HCT116 (cell line): Measurements from ENCODE around the gene PTPRF. TPM values are rescaled to one million over a fixed set of nuclear protein-coding genes. Genes with fewer than 3 reads are reported as not detected.

Experiments used
- ATAC-seq: fragments of 200-7000 bp; cut with Tn5 transposase; 2 replicates; pipeline ENCODE4 v1.9.1; 2020; ENCODE audit warnings: mild to moderate bottlenecking, moderate library complexity
- BruUV-seq: library from RNA; stranded (reverse); fragments of 400-500 nt; replicated peaks from 2 replicates; lab custom pipeline; 2021; lab: Mats Ljungman, UMichigan
- CTCF ChIA-PET: fragments of 300-600 bp; sonication (Branson Sonifier 250); formaldehyde crosslinking; loops from one replicate; lab custom pipeline; 2021; ENCODE audit warnings: antibody characterized with exemption; lab: Charles Lee
- POLR2A ChIA-PET: fragments of 300-600, 350-600 bp; sonication (Branson Sonifier 250); formaldehyde crosslinking; loops from one replicate; lab custom pipeline; 2021; ENCODE audit warnings: antibody characterized with exemption; lab: Charles Lee
- RAD21 ChIA-PET, 2 experiments: fragments of 300-600 bp; sonication (Branson Sonifier 250); formaldehyde crosslinking; loops; one replicate each; lab custom pipeline; 2023; ENCODE audit warnings: low total read pairs in 2 of 2; ENCODE audit not compliant: uncharacterized antibody in 2 of 2, unreplicated experiment in 2 of 2, low non-redundant PET in 1 of 2; lab: Charles Lee
- DNase-seq: peaks from one replicate; pipeline ENCODE4 v3.0.0-alpha.2; 2010; ENCODE audit warnings: low read depth, low spot score
- H2AFZ ChIP-seq: fragments of 200-600 bp; shearing (Covaris generic), sonication (generic); 2 replicates; pipeline ENCODE4 v1.6.1; 2017; ENCODE audit warnings: low read depth, mixed run types, mixed read lengths, antibody characterized with exemption, low read length; ENCODE audit not compliant: poor library complexity, severe bottlenecking
- H3K27ac ChIP-seq: 2 replicates; pipeline ENCODE4 v1.5.1; 2012; ENCODE audit warnings: low read depth, low read length
- H3K27me3 ChIP-seq: fragments of 200-600 bp; sonication (generic); 2 replicates; pipeline ENCODE4 v1.6.1; 2016; ENCODE audit warnings: mixed run types, low read length, mixed read lengths; ENCODE audit not compliant: insufficient read depth
- H3K36me3 ChIP-seq, 2 experiments: fragments of 200-500 bp in 1 of 2; fragments of 200-600 bp in 1 of 2; sonication (Bioruptor generic) in 1 of 2; sonication (generic) in 1 of 2; 2 replicates each; pipeline versions ENCODE4 v1.5.1 to v1.6.1; 2014 to 2016; ENCODE audit warnings: low read length in 2 of 2, inconsistent platforms in 1 of 2, mixed read lengths in 1 of 2, mixed run types in 1 of 2; ENCODE audit not compliant: insufficient read depth in 2 of 2, control insufficient read depth in 1 of 2
- H3K4me1 ChIP-seq, 2 experiments: fragments of 200-600 bp in 1 of 2; sonication (generic) in 1 of 2; 2 replicates each; pipeline versions ENCODE4 v1.5.1 to v1.6.1; 2012 to 2017; ENCODE audit warnings: low read length in 2 of 2, inconsistent platforms in 1 of 2, mild to moderate bottlenecking in 1 of 2, mixed read lengths in 1 of 2, mixed run types in 1 of 2, moderate library complexity in 1 of 2; ENCODE audit not compliant: insufficient read depth in 2 of 2, control insufficient read depth in 1 of 2
- H3K4me2 ChIP-seq: fragments of 200-600 bp; sonication (generic); 2 replicates; pipeline ENCODE4 v1.6.1; 2017; ENCODE audit warnings: mixed run types, low read length, mixed read lengths
- H3K4me3 ChIP-seq, 2 experiments: fragments of 200-600 bp in 1 of 2; sonication (generic) in 1 of 2; replicated peaks in 1 of 2; 2 replicates each; pipeline ENCODE4 v1.5.1; 2011 to 2016; ENCODE audit warnings: low read length in 2 of 2, control low read depth in 1 of 2, low read depth in 1 of 2, mild to moderate bottlenecking in 1 of 2, mixed read lengths in 1 of 2, mixed run types in 1 of 2
- H3K79me2 ChIP-seq: fragments of 200-600 bp; sonication (generic); 2 replicates; pipeline ENCODE4 v1.6.1; 2017; ENCODE audit warnings: mild to moderate bottlenecking, mixed run types, low read length, moderate library complexity, mixed read lengths; ENCODE audit not compliant: insufficient read depth
- H3K9ac ChIP-seq: fragments of 200-600 bp; sonication (generic); 2 replicates; pipeline ENCODE4 v1.6.1; 2016; ENCODE audit warnings: low read length, mixed read lengths
- H3K9me2 ChIP-seq: fragments of 200-600 bp; sonication (generic), shearing (Covaris generic); 2 replicates; pipeline ENCODE4 v1.6.1; 2017; ENCODE audit warnings: mixed run types, mild to moderate bottlenecking, moderate library complexity; ENCODE audit not compliant: insufficient read depth
- H3K9me3 ChIP-seq, 2 experiments: fragments of 200-500 bp in 1 of 2; fragments of 200-600 bp in 1 of 2; sonication (Bioruptor generic) in 1 of 2; sonication (generic) in 1 of 2; 2 replicates each; pipeline ENCODE4 v1.6.1; 2014 to 2017; ENCODE audit warnings: low read length in 2 of 2, mixed read lengths in 2 of 2, inconsistent platforms in 1 of 2, low read depth in 1 of 2, mild to moderate bottlenecking in 1 of 2, mixed run types in 1 of 2, moderate library complexity in 1 of 2; ENCODE audit not compliant: control insufficient read depth in 1 of 2, insufficient read depth in 1 of 2
- H4K20me1 ChIP-seq: fragments of 200-600 bp; sonication (generic), shearing (Covaris generic); 2 replicates; pipeline ENCODE4 v1.6.1; 2017; ENCODE audit warnings: mixed run types, mild to moderate bottlenecking, moderate library complexity; ENCODE audit not compliant: insufficient read depth
- CBX3 ChIP-seq: IDR thresholded peaks from 2 replicates; pipeline ENCODE4 v1.6.1; 2012; ENCODE audit warnings: low read depth
- EGR1 ChIP-seq: IDR thresholded peaks from 2 replicates; pipeline ENCODE4 v1.6.1; 2012; ENCODE audit warnings: low read depth
- ELF1 ChIP-seq: IDR thresholded peaks from 2 replicates; pipeline ENCODE4 v1.6.1; 2012; ENCODE audit warnings: low read depth, borderline replicate concordance
- EZH2phosphoT487 ChIP-seq: fragments of 200-600 bp; IDR thresholded peaks from 2 replicates; pipeline ENCODE4 v1.6.1; 2018; ENCODE audit warnings: antibody characterized with exemption, borderline replicate concordance
- FOSL1 ChIP-seq: IDR thresholded peaks from 2 replicates; pipeline ENCODE4 v1.6.1; 2012; ENCODE audit warnings: low read depth
- JUND ChIP-seq: IDR thresholded peaks from 2 replicates; pipeline ENCODE4 v1.6.1; 2012
- POLR2A ChIP-seq: IDR thresholded peaks from 2 replicates; pipeline ENCODE4 v1.7.0; 2011; ENCODE audit warnings: borderline replicate concordance; ENCODE audit not compliant: insufficient read depth, insufficient read length; ENCODE audit errors: extremely low read depth
- RAD21 ChIP-seq: IDR thresholded peaks from 2 replicates; pipeline ENCODE4 v1.6.1; 2012; ENCODE audit warnings: low read depth, mild to moderate bottlenecking
- SIN3A ChIP-seq: IDR thresholded peaks from 2 replicates; pipeline ENCODE4 v1.6.1; 2012; ENCODE audit warnings: low read depth
- SP1 ChIP-seq: IDR thresholded peaks from 2 replicates; pipeline ENCODE4 v1.6.1; 2012; ENCODE audit warnings: low read depth
- SRF ChIP-seq: IDR thresholded peaks from 2 replicates; pipeline ENCODE4 v1.6.1; 2012; ENCODE audit warnings: low read depth
- TCF7L2 ChIP-seq: IDR thresholded peaks from 2 replicates; pipeline ENCODE4 v1.7.0; 2011; ENCODE audit warnings: borderline replicate concordance, inconsistent platforms; ENCODE audit not compliant: insufficient read depth, insufficient read length; ENCODE audit errors: extremely low read depth
- YY1 ChIP-seq: IDR thresholded peaks from 2 replicates; pipeline ENCODE4 v1.6.1; 2011; ENCODE audit warnings: low read length, low read depth, moderate library complexity, mild to moderate bottlenecking; ENCODE audit not compliant: insufficient replicate concordance; ENCODE audit errors: extremely low read depth
- ZFX ChIP-seq: fragments of 450-650 bp; IDR thresholded peaks from 2 replicates; pipeline ENCODE4 v1.6.1; 2017
- ZNF274 ChIP-seq: fragments of 200-500 bp; sonication (Bioruptor generic); IDR thresholded peaks from 2 replicates; pipeline ENCODE4 v1.6.1; 2014; ENCODE audit warnings: mild to moderate bottlenecking, low read depth, low read length, inconsistent platforms
- intact Hi-C: fragments of 100-400 bp; cut with micrococcal nuclease; formaldehyde crosslinking; loops from 2 replicates; pipeline ENCODE4 v1.10.0; 2022
- total RNA-seq: library from RNA; stranded (reverse); gene quantifications from one replicate; pipeline ENCODE4 v1.2.1, GENCODE V29; 2021; ENCODE audit not compliant: unreplicated experiment
- TF ChIP-seq, protein P1 (sequence below): IDR thresholded peaks from 2 replicates; pipeline ENCODE4 v1.6.1; 2012
- TF ChIP-seq, protein P2 (sequence below), 3 experiments: fragments of 200-600 bp in 1 of 3; sonication (generic) in 1 of 3; IDR thresholded peaks in 2 of 3; conservative IDR thresholded peaks in 1 of 3; 2 replicates each; pipeline ENCODE4 v1.5.1; 2012 to 2017; ENCODE audit warnings: low read depth in 2 of 3, low read length in 2 of 3, antibody characterized with exemption in 1 of 3, borderline replicate concordance in 1 of 3, control low read depth in 1 of 3, mild to moderate bottlenecking in 1 of 3, mixed read lengths in 1 of 3, mixed run types in 1 of 3, moderate library complexity in 1 of 3; ENCODE audit not compliant: insufficient read depth in 1 of 3
- TF ChIP-seq, protein P3 (sequence below): IDR thresholded peaks from 2 replicates; pipeline ENCODE4 v1.6.1; 2012; ENCODE audit warnings: low read depth

Gene PTPRF
- total RNA-seq, 1 experiment from 2014 or later = 224 TPM

DNA sequence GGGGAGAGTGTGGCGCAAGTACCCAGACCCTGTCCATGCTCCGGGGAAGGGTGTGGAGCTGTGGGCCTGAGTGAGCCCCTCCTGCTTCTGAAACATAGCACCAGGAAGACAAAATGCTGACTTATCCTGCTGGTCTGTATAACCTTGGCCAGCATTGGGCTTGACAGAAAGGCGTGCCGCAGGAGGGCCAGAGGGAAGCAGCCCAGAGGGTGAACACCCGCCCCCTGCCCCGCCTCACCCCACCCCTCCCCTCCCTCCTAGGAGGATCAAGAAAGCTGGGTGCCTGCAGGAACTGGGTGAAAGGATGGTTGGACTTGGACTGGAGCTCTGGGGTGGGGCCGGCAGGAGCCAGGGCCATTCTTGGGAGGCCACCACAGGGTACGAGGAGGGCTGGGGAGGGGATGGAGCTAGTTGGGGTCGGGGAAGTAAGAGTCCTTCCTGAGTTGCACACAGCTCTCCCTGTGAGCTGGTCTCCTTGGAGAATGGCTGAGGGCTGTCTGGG lies 27.1 kb downstream of the PTPRF start:
- ChIA-PET CTCF (no interaction called here), POLR2A (no interaction called here)
- BruUV-seq = no TSS peak
- ATAC-seq (peak; percentile 56), DNase-seq (no peak)
- Histone ChIP-seq H3K9me2 (no peaks in the 10 kb centered on the region), H3K79me2 (peaks cover 74% of the 10 kb centered on the region), H3K36me3 (peaks cover 13 to 50% of the 10 kb centered on the region in 2 experiments; a peak in 3 of 4 replicates), H3K9me3 (no peaks in the 10 kb centered on the region), H3K4me3 (no peak overlapping the region), H3K9ac (no peak overlapping the region), H3K27me3 (no peaks in the 10 kb centered on the region)
- intact Hi-C loops = no loop called here
- no peak for TF ChIP-seq CBX3
- no peak for TF ChIP-seq SRF
- TF ChIP-seq, protein P1, sequence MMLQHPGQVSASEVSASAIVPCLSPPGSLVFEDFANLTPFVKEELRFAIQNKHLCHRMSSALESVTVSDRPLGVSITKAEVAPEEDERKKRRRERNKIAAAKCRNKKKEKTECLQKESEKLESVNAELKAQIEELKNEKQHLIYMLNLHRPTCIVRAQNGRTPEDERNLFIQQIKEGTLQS = no peak
- no peak for TF ChIP-seq POLR2A
- TF ChIP-seq ZNF274 = no peak
- TF ChIP-seq, protein P2, sequence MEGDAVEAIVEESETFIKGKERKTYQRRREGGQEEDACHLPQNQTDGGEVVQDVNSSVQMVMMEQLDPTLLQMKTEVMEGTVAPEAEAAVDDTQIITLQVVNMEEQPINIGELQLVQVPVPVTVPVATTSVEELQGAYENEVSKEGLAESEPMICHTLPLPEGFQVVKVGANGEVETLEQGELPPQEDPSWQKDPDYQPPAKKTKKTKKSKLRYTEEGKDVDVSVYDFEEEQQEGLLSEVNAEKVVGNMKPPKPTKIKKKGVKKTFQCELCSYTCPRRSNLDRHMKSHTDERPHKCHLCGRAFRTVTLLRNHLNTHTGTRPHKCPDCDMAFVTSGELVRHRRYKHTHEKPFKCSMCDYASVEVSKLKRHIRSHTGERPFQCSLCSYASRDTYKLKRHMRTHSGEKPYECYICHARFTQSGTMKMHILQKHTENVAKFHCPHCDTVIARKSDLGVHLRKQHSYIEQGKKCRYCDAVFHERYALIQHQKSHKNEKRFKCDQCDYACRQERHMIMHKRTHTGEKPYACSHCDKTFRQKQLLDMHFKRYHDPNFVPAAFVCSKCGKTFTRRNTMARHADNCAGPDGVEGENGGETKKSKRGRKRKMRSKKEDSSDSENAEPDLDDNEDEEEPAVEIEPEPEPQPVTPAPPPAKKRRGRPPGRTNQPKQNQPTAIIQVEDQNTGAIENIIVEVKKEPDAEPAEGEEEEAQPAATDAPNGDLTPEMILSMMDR (IDR thresholded peaks at IDR 0.05 in 2 of 3, conservative IDR thresholded peaks at IDR 0.05 in 1 of 3; ENCODE audit: borderline replicate concordance in 1 of 3, insufficient read depth in 1 of 3, low read depth in 2 of 3, low read length in 2 of 3) = no peak
- TF ChIP-seq EZH2phosphoT487 = no peak
- no peak for TF ChIP-seq ELF1
- no peak for TF ChIP-seq RAD21
- no peak for TF ChIP-seq EGR1
- TF ChIP-seq YY1 = no peak
- TF ChIP-seq, protein P3, sequence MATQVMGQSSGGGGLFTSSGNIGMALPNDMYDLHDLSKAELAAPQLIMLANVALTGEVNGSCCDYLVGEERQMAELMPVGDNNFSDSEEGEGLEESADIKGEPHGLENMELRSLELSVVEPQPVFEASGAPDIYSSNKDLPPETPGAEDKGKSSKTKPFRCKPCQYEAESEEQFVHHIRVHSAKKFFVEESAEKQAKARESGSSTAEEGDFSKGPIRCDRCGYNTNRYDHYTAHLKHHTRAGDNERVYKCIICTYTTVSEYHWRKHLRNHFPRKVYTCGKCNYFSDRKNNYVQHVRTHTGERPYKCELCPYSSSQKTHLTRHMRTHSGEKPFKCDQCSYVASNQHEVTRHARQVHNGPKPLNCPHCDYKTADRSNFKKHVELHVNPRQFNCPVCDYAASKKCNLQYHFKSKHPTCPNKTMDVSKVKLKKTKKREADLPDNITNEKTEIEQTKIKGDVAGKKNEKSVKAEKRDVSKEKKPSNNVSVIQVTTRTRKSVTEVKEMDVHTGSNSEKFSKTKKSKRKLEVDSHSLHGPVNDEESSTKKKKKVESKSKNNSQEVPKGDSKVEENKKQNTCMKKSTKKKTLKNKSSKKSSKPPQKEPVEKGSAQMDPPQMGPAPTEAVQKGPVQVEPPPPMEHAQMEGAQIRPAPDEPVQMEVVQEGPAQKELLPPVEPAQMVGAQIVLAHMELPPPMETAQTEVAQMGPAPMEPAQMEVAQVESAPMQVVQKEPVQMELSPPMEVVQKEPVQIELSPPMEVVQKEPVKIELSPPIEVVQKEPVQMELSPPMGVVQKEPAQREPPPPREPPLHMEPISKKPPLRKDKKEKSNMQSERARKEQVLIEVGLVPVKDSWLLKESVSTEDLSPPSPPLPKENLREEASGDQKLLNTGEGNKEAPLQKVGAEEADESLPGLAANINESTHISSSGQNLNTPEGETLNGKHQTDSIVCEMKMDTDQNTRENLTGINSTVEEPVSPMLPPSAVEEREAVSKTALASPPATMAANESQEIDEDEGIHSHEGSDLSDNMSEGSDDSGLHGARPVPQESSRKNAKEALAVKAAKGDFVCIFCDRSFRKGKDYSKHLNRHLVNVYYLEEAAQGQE = no peak
- no peak for TF ChIP-seq TCF7L2
- no peak for TF ChIP-seq ZFX
- no peak for TF ChIP-seq SP1
- TF ChIP-seq FOSL1 = no peak
- no peak for TF ChIP-seq JUND
- no peak for TF ChIP-seq SIN3A
- TF ChIP-seq, all 23 proteins: peak for 0
- RAD21 ChIA-PET = no interaction called here
- Histone ChIP-seq H3K4me1 (peaks cover 0 to under 1% of the 10 kb centered on the region in 2 experiments; a peak in 1 of 4 replicates), H4K20me1 (no peaks in the 10 kb centered on the region), H3K27ac (no peak overlapping the region), H2AFZ (no peak overlapping the region), H3K4me2 (no peak overlapping the region)
